Astrocyte of the cerebellum (primary cell): ENCODE data around the gene MAGIX.
A peak's percentile ranks its signal among the peaks of the same experiment; 100 is the strongest.

Source experiments
- DNase-seq: peaks from one replicate; pipeline ENCODE4 v3.0.0-alpha.2; 2011; ENCODE audit warnings: low read depth
- H3K4me3 ChIP-seq: 2 replicates; pipeline ENCODE4 v1.5.1; 2011; ENCODE audit warnings: mild to moderate bottlenecking, low read depth, low read length, moderate library complexity
- CTCF ChIP-seq: IDR thresholded peaks from 2 replicates; pipeline ENCODE4 v1.5.1; 2012; ENCODE audit warnings: low read length, low read depth, moderate library complexity, mild to moderate bottlenecking; ENCODE audit errors: missing control alignments
- in situ Hi-C: cut with HindIII; loops from 2 replicates; pipeline ENCODE4 v1.10.0; 2017; ENCODE audit warnings: low sequenced_read_pairs

The MAGIX gene

DNA sequence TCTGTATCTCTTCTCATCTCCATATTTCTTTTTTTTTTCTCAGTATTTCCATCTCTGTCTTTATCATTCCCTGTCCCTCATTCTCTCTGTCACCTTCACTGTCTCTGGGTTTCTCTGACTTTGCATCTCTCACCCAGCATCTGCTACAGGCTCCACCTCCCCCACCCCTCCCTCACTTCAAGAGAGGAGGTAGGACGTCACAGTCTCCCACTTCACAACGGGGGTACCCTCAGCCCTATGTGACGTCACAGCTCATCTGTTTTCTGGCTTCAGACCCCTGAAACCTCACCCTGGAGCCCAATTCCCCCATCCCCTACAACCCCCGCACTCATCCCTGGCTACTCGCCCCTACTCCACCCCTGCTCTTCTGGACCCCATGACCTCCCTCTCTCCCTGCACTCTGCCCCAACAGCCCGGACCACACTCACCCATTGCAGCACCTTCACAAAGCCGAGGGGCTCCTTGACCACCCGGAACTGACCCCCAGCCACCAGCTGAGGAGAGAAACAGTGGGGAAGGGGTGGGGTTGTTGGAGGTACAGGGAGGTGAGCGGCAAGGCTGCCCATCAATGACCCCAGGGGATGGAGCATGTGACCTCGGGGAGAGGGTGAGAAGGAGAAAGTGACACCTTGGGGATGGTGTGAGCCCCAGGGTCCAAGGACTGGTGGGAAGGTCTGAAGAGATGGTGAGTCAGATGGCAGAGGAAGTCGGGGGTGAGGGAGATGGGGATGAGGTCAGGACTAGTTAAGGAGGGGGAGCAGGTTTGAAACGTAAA lies 36.2 kb downstream of the MAGIX start:
- DNase-seq: no peak
- no peak for TF ChIP-seq CTCF
- H3K4me3 ChIP-seq: no peak overlapping the region
- in situ Hi-C loops: no loop called here

GRCh38 chrX:49199315-49199595 lies 36.7 kb downstream of the MAGIX start:
- H3K4me3 ChIP-seq: no peak overlapping the region
- no peak for DNase-seq
- TF ChIP-seq CTCF: no peak
- in situ Hi-C loops: no loop called here

DNA sequence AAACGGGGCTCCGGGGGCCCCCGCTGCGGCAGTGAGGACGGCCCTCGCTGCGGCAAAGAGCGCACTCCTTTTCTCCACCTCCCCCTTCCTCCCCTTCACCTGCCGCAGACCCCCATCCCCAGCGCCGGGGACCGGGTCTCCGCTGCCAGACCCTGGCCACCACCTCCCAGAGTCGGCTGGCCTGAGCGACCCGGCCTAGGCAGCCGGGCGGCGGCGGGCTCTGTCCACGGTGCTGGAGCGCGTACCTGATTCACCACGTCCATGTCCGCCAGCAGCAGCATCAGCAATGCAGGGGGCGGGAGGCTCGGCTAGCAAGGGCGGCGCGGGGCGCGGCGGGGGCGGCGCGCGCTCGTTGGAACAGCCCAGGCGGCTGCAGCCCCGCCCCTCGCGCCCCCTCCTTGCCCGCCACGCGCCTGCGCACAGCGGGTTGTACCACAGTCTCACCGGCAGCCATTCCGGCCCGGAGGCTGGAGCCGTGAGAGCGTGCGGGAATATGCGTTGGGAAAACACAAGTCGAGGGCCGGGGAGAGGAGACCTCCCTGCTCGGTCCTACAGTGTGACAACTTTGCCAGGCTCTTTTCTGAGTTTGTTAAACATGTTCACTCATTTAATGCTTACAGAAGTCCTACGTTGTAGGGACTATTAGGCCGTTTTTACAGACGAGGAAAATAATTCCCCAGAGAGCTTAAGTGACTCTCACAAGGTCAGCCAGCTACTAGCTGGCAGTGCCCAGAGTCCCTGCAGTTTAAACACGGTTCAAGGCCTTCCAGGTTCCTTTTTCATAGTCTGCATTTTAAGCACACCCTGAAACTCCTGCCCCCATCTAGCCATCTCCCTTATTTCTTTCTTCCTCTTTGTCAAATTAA lies 37.6 kb downstream of the MAGIX start, which contains the start of gene SYP:
TSS of gene SYP (minus strand) at position 288 of the 866 bp plus-strand sequence. CDS start at position 281, 7 bp downstream.
- peak within 1 kb of the TSS; percentile 18 for H3K4me3 ChIP-seq
- in situ Hi-C loops: no loop called here
- peak; percentile 43 for DNase-seq

GRCh38 chrX:49202022-49202421 lies 39.5 kb downstream of the MAGIX start:
- no peak for TF ChIP-seq CTCF
- DNase-seq: no peak
- in situ Hi-C loops: no loop called here
- no peak overlapping the region for H3K4me3 ChIP-seq

More for the DNA sequence above, 37.6 kb downstream of the MAGIX start, which contains the start of gene SYP:
- no peak for TF ChIP-seq CTCF

- H3K4me3 ChIP-seq: no peak overlapping the region
- in situ Hi-C loops: no loop called here
These were observed 41.0 kb downstream of the MAGIX start for GRCh38 chrX:49203536-49203935.

More at GRCh38 chrX:49203536-49203935, 41.0 kb downstream of the MAGIX start:
- TF ChIP-seq CTCF: no peak
- DNase-seq: no peak
